T-helper 1 cell treated with Interleukin-12 subunit alpha and Interleukin-12 subunit beta and Interleukin-4 antibody, amounts not matched to agents 30 μg/mL and 1 μg/mL, for 36 hours (primary cell): Measurements from ENCODE around the gene IER5.
"Not testable (repeated sequence)": the region's sequence is repeated elsewhere in the genome, so short reads cannot be mapped to it uniquely, and the experiment has no call there.

Experiments used
- H3K27ac Mint-ChIP-seq: one replicate; pipeline ENCODE4 v1.8.0; 2021; ENCODE audit warnings: mild to moderate bottlenecking, mixed read lengths
- H3K27me3 Mint-ChIP-seq: one replicate; pipeline ENCODE4 v1.8.0; 2021; ENCODE audit warnings: low read depth, mixed read lengths
- H3K36me3 Mint-ChIP-seq: one replicate; pipeline ENCODE4 v1.8.0; 2021; ENCODE audit warnings: low read depth, mixed read lengths
- H3K4me1 Mint-ChIP-seq: one replicate; pipeline ENCODE4 v1.8.0; 2021; ENCODE audit warnings: low read depth, mixed read lengths
- H3K4me3 Mint-ChIP-seq: one replicate; pipeline ENCODE4 v1.8.0; 2021; ENCODE audit warnings: mild to moderate bottlenecking, moderate library complexity, mixed read lengths
- H3K9me3 Mint-ChIP-seq: one replicate; pipeline ENCODE4 v1.8.0; 2021; ENCODE audit warnings: mixed read lengths

IER5 gene

GRCh38 chr1:181088079-181089016 is at the start of gene IER5:
TSS of gene IER5 (plus strand) at chr1:181088700. CDS start at chr1:181088903, 203 bp downstream.
- Mint-ChIP-seq H3K9me3 (no peaks in the 10 kb centered on the region), H3K4me3 (peak within 1 kb of the TSS; percentile 99), H3K27me3 (peaks cover 8% of the 10 kb centered on the region), H3K36me3 (peaks cover 38% of the 10 kb centered on the region), H3K4me1 (peaks cover 48% of the 10 kb centered on the region), H3K27ac (peak within 1 kb of the TSS; percentile 97)

- Mint-ChIP-seq H3K27me3 (no peaks in the 10 kb centered on the region), H3K4me1 (peaks cover 70% of the 10 kb centered on the region), H3K4me3 (no peak overlapping the region), H3K27ac (no peak overlapping the region), H3K9me3 (no peaks in the 10 kb centered on the region), H3K36me3 (peaks cover 38% of the 10 kb centered on the region)
Observed at GRCh38 chr1:181040284-181040865, 48.1 kb upstream of the IER5 start.

GRCh38 chr1:181043025-181043888 is 45.2 kb upstream of the IER5 start:
- Mint-ChIP-seq H3K4me1 (peaks cover 43% of the 10 kb centered on the region), H3K4me3 (no peak overlapping the region), H3K36me3 (peaks cover 36% of the 10 kb centered on the region), H3K27me3 (no peaks in the 10 kb centered on the region), H3K27ac (peak overlapping the region; percentile 98), H3K9me3 (no peaks in the 10 kb centered on the region)

GRCh38 chr1:181044449-181044966 is 44.0 kb upstream of the IER5 start:
- Mint-ChIP-seq H3K4me1 (peaks cover 35% of the 10 kb centered on the region), H3K27me3 (no peaks in the 10 kb centered on the region), H3K27ac (peak overlapping the region; percentile 98), H3K36me3 (peaks cover 30% of the 10 kb centered on the region), H3K9me3 (no peaks in the 10 kb centered on the region), H3K4me3 (peak overlapping the region; percentile 83)

- H3K27ac Mint-ChIP-seq, H3K9me3 Mint-ChIP-seq, H3K27me3 Mint-ChIP-seq, H3K4me3 Mint-ChIP-seq: not testable (repeated sequence)
- Mint-ChIP-seq H3K36me3 (peaks cover 29% of the 10 kb centered on the region), H3K4me1 (peaks cover 26% of the 10 kb centered on the region)
Observed at GRCh38 chr1:181045946-181046345, 42.6 kb upstream of the IER5 start.

- Mint-ChIP-seq H3K9me3 (no peaks in the 10 kb centered on the region), H3K4me3 (no peak overlapping the region), H3K36me3 (peaks cover 40% of the 10 kb centered on the region), H3K27me3 (no peaks in the 10 kb centered on the region), H3K4me1 (peaks cover 7% of the 10 kb centered on the region), H3K27ac (no peak overlapping the region)
Observed at GRCh38 chr1:181049378-181049777, 39.1 kb upstream of the IER5 start.

- H3K4me3 Mint-ChIP-seq = no peak overlapping the region
- H3K27me3 Mint-ChIP-seq = no peaks in the 10 kb centered on the region
- peaks cover 44% of the 10 kb centered on the region for H3K36me3 Mint-ChIP-seq
- no peaks in the 10 kb centered on the region for H3K9me3 Mint-ChIP-seq
- peaks cover 3% of the 10 kb centered on the region for H3K4me1 Mint-ChIP-seq
- no peak overlapping the region for H3K27ac Mint-ChIP-seq
Observed at GRCh38 chr1:181050922-181051321, 37.6 kb upstream of the IER5 start.

- H3K27ac Mint-ChIP-seq = no peak overlapping the region
- no peaks in the 10 kb centered on the region for H3K27me3 Mint-ChIP-seq
- H3K9me3 Mint-ChIP-seq = peaks cover 22% of the 10 kb centered on the region
- H3K4me3 Mint-ChIP-seq = no peak overlapping the region
- H3K36me3 Mint-ChIP-seq = peaks cover 55% of the 10 kb centered on the region
- H3K4me1 Mint-ChIP-seq = peaks cover 12% of the 10 kb centered on the region
Observed at GRCh38 chr1:181056560-181056959, 31.9 kb upstream of the IER5 start.

GRCh38 chr1:181057079-181057478 is 31.4 kb upstream of the IER5 start:
- H3K4me3 Mint-ChIP-seq = no peak overlapping the region
- H3K9me3 Mint-ChIP-seq = peaks cover 22% of the 10 kb centered on the region
- H3K27me3 Mint-ChIP-seq = no peaks in the 10 kb centered on the region
- H3K4me1 Mint-ChIP-seq = peaks cover 16% of the 10 kb centered on the region
- peaks cover 55% of the 10 kb centered on the region for H3K36me3 Mint-ChIP-seq
- no peak overlapping the region for H3K27ac Mint-ChIP-seq

- Mint-ChIP-seq H3K9me3 (peaks cover 22% of the 10 kb centered on the region), H3K27ac (no peak overlapping the region), H3K4me3 (no peak overlapping the region), H3K4me1 (peaks cover 29% of the 10 kb centered on the region), H3K36me3 (peaks cover 47% of the 10 kb centered on the region), H3K27me3 (no peaks in the 10 kb centered on the region)
Observed at GRCh38 chr1:181059435-181059834, 29.1 kb upstream of the IER5 start.

- Mint-ChIP-seq H3K27me3 (no peaks in the 10 kb centered on the region), H3K9me3 (peaks cover 22% of the 10 kb centered on the region), H3K27ac (no peak overlapping the region), H3K4me3 (no peak overlapping the region), H3K4me1 (peaks cover 26% of the 10 kb centered on the region), H3K36me3 (peaks cover 44% of the 10 kb centered on the region)
Observed at GRCh38 chr1:181060066-181060465, 28.4 kb upstream of the IER5 start.

- H3K9me3 Mint-ChIP-seq = peaks cover 22% of the 10 kb centered on the region
- H3K27me3 Mint-ChIP-seq, H3K27ac Mint-ChIP-seq, H3K4me3 Mint-ChIP-seq: not testable (repeated sequence)
- peaks cover 36% of the 10 kb centered on the region for H3K36me3 Mint-ChIP-seq
- H3K4me1 Mint-ChIP-seq = peaks cover 25% of the 10 kb centered on the region
Observed at GRCh38 chr1:181060947-181061346, 27.6 kb upstream of the IER5 start.

- peaks cover 25% of the 10 kb centered on the region for H3K4me1 Mint-ChIP-seq
Observed at GRCh38 chr1:181061487-181061886, 27.0 kb upstream of the IER5 start.

More at GRCh38 chr1:181061487-181061886, 27.0 kb upstream of the IER5 start:
- peaks cover 22% of the 10 kb centered on the region for H3K9me3 Mint-ChIP-seq
- H3K4me3 Mint-ChIP-seq = no peak overlapping the region
- H3K27ac Mint-ChIP-seq = no peak overlapping the region
- peaks cover 8% of the 10 kb centered on the region for H3K27me3 Mint-ChIP-seq
- H3K36me3 Mint-ChIP-seq = peaks cover 34% of the 10 kb centered on the region
